ENCODE results near the gene PPARA. TPM values are rescaled to one million over a fixed set of nuclear protein-coding genes. Genes with fewer than 3 reads are reported as not detected.

PPARA gene
- total RNA-seq, 1 donor from 2014 or later: 8.4 TPM

- no peak for FAIRE-seq
These were observed 32.8 kb upstream of the PPARA start for GRCh38 chr22:46117206-46118199.

GRCh38 chr22:46119093-46119728, 31.1 kb upstream of the PPARA start:
- Histone ChIP-seq H3K36me3 (ENCODE audit: insufficient read depth, low read length) (no peaks in the 10 kb centered on the region), H3K9ac (ENCODE audit: low read length) (no peak overlapping the region), H3K4me3 (ENCODE audit: insufficient read depth, low read depth, low read length) (no peak overlapping the region), H3K27ac (ENCODE audit: low read depth, low read length) (no peak overlapping the region), H3K9me3 (ENCODE audit: insufficient read depth, low read depth, low read length) (no peaks in the 10 kb centered on the region), H3K79me2 (ENCODE audit: insufficient read depth, low read length) (no peaks in the 10 kb centered on the region), H4K20me1 (ENCODE audit: insufficient read depth, low read length) (peaks cover 28% of the 10 kb centered on the region), H3K4me1 (ENCODE audit: insufficient read depth, low read length) (peaks cover 26% of the 10 kb centered on the region), H2AFZ (ENCODE audit: low read depth, low read length) (no peak overlapping the region), H3K27me3 (ENCODE audit: insufficient read depth, low read length) (no peaks in the 10 kb centered on the region), H3K4me2 (ENCODE audit: low read length) (no peak overlapping the region)
- peaks cover 17% of the 10 kb centered on the region for H3K27me3 Mint-ChIP-seq (ENCODE audit: low read depth, unreplicated experiment)
- no peak for FAIRE-seq
- no peaks in the 10 kb centered on the region for H3K9me3 Mint-ChIP-seq (ENCODE audit: unreplicated experiment)
- TF ChIP-seq EZH2 (IDR thresholded peaks at IDR 0.05; ENCODE audit: insufficient read depth, low read length): no peak
- TF ChIP-seq CTCF (IDR thresholded peaks at IDR 0.05; ENCODE audit: insufficient read depth, low read depth, low read length): no peak
- no peak for DNase-seq (ENCODE audit: low read depth)
- no peaks in the 10 kb centered on the region for H3K4me1 Mint-ChIP-seq (ENCODE audit: low read depth, unreplicated experiment)
- H3K36me3 Mint-ChIP-seq (ENCODE audit: low read depth, unreplicated experiment): no peaks in the 10 kb centered on the region
- no peak overlapping the region for H3K4me3 Mint-ChIP-seq (ENCODE audit: unreplicated experiment)
- no peak overlapping the region for H3K27ac Mint-ChIP-seq (ENCODE audit: unreplicated experiment)

More at GRCh38 chr22:46117206-46118199, 32.8 kb upstream of the PPARA start:
- Mint-ChIP-seq H3K4me3 (ENCODE audit: unreplicated experiment) (no peak overlapping the region), H3K4me1 (ENCODE audit: low read depth, unreplicated experiment) (no peaks in the 10 kb centered on the region), H3K9me3 (ENCODE audit: unreplicated experiment) (no peaks in the 10 kb centered on the region), H3K27me3 (ENCODE audit: low read depth, unreplicated experiment) (peaks cover 15% of the 10 kb centered on the region), H3K27ac (ENCODE audit: unreplicated experiment) (no peak overlapping the region), H3K36me3 (ENCODE audit: low read depth, unreplicated experiment) (no peaks in the 10 kb centered on the region)
- Histone ChIP-seq H2AFZ (ENCODE audit: low read depth, low read length) (no peak overlapping the region), H3K27me3 (ENCODE audit: insufficient read depth, low read length) (no peaks in the 10 kb centered on the region), H4K20me1 (ENCODE audit: insufficient read depth, low read length) (peaks cover 45% of the 10 kb centered on the region), H3K4me1 (ENCODE audit: insufficient read depth, low read length) (peaks cover 26% of the 10 kb centered on the region), H3K4me3 (ENCODE audit: insufficient read depth, low read depth, low read length) (no peak overlapping the region), H3K4me2 (ENCODE audit: low read length) (no peak overlapping the region), H3K9me3 (ENCODE audit: insufficient read depth, low read depth, low read length) (no peaks in the 10 kb centered on the region), H3K27ac (ENCODE audit: low read depth, low read length) (no peak overlapping the region), H3K9ac (ENCODE audit: low read length) (no peak overlapping the region), H3K79me2 (ENCODE audit: insufficient read depth, low read length) (no peaks in the 10 kb centered on the region), H3K36me3 (ENCODE audit: insufficient read depth, low read length) (no peaks in the 10 kb centered on the region)
- DNase-seq (ENCODE audit: low read depth): no peak
- TF ChIP-seq EZH2 (IDR thresholded peaks at IDR 0.05; ENCODE audit: insufficient read depth, low read length) (no peak), CTCF (IDR thresholded peaks at IDR 0.05; ENCODE audit: insufficient read depth, low read depth, low read length) (no peak)

Measured in astrocyte (in vitro differentiated cells and primary cell).